Trophoblast cell (in vitro differentiated cells and primary cell): ENCODE data around the gene ARFIP1.
"Not testable (repeated sequence)": the region's sequence is repeated elsewhere in the genome, so short reads cannot be mapped to it uniquely, and the experiment has no call there.

Source experiments
- DNase-seq, 2 donors: peaks; one replicate each; pipeline ENCODE4 v3.0.0-alpha.2; 2016
- H2AFZ ChIP-seq: 2 replicates; pipeline ENCODE4 v1.6.1; 2013; ENCODE audit warnings: low read length, moderate library complexity, mild to moderate bottlenecking; ENCODE audit not compliant: insufficient read depth, poor library complexity
- H2AK5ac ChIP-seq: 2 replicates; pipeline ENCODE4 v1.6.1; 2013; ENCODE audit warnings: mild to moderate bottlenecking, low read length
- H2BK120ac ChIP-seq: 2 replicates; pipeline ENCODE4 v1.6.1; 2013; ENCODE audit warnings: low read length, mild to moderate bottlenecking, moderate library complexity; ENCODE audit not compliant: insufficient read depth, poor library complexity
- H2BK12ac ChIP-seq: 2 replicates; pipeline ENCODE4 v1.6.1; 2013; ENCODE audit warnings: mild to moderate bottlenecking, low read length, moderate library complexity
- H2BK5ac ChIP-seq: 2 replicates; pipeline ENCODE4 v1.6.1; 2013; ENCODE audit warnings: low read length, low read depth, moderate library complexity, mild to moderate bottlenecking; ENCODE audit not compliant: poor library complexity
- H3K14ac ChIP-seq: 2 replicates; pipeline ENCODE4 v1.6.1; 2013; ENCODE audit warnings: mild to moderate bottlenecking, low read length
- H3K18ac ChIP-seq: 2 replicates; pipeline ENCODE4 v1.6.1; 2013; ENCODE audit warnings: mild to moderate bottlenecking, low read length
- H3K23ac ChIP-seq: 2 replicates; pipeline ENCODE4 v1.6.1; 2013; ENCODE audit warnings: low read length
- H3K27ac ChIP-seq: 2 replicates; pipeline ENCODE4 v1.5.1; 2013; ENCODE audit warnings: low read depth, mild to moderate bottlenecking, inconsistent platforms, low read length, moderate library complexity
- H3K27me3 ChIP-seq: 2 replicates; pipeline ENCODE4 v1.6.1; 2013; ENCODE audit warnings: inconsistent platforms, mild to moderate bottlenecking, low read length, moderate library complexity; ENCODE audit not compliant: insufficient read depth
- H3K36me3 ChIP-seq, 2 experiments: 1 replicate in 1 of 2; 2 replicates in 1 of 2; pipeline ENCODE4 v1.6.1; 2013; ENCODE audit warnings: low read length in 2 of 2, mild to moderate bottlenecking in 2 of 2, moderate library complexity in 1 of 2; ENCODE audit not compliant: insufficient read depth in 2 of 2, control insufficient read depth in 1 of 2
- H3K4ac ChIP-seq: 2 replicates; pipeline ENCODE4 v1.6.1; 2013; ENCODE audit warnings: low read depth, mild to moderate bottlenecking, low read length, moderate library complexity
- H3K4me1 ChIP-seq, 2 experiments: 1 replicate in 1 of 2; 2 replicates in 1 of 2; pipeline ENCODE4 v1.6.1; 2013; ENCODE audit warnings: low read length in 2 of 2, mild to moderate bottlenecking in 2 of 2, moderate library complexity in 1 of 2; ENCODE audit not compliant: insufficient read depth in 2 of 2, control insufficient read depth in 1 of 2
- H3K4me2 ChIP-seq: 2 replicates; pipeline ENCODE4 v1.6.1; 2013; ENCODE audit warnings: inconsistent platforms, mild to moderate bottlenecking, low read length, moderate library complexity
- H3K4me3 ChIP-seq: 2 replicates; pipeline ENCODE4 v1.5.1; 2013; ENCODE audit warnings: mild to moderate bottlenecking, low read depth, low read length, inconsistent platforms
- H3K79me1 ChIP-seq: one replicate; pipeline ENCODE4 v1.6.1; 2013; ENCODE audit warnings: low read length
- H3K79me2 ChIP-seq: 2 replicates; pipeline ENCODE4 v1.6.1; 2013; ENCODE audit warnings: low read length, mild to moderate bottlenecking; ENCODE audit not compliant: control insufficient read depth, insufficient read depth, poor library complexity
- H3K9ac ChIP-seq: 2 replicates; pipeline ENCODE4 v1.6.1; 2013; ENCODE audit warnings: mild to moderate bottlenecking, low read length
- H3K9me3 ChIP-seq: 2 replicates; pipeline ENCODE4 v1.6.1; 2013; ENCODE audit warnings: low read depth, mild to moderate bottlenecking, control low read depth, inconsistent platforms, low read length; ENCODE audit not compliant: insufficient read depth
- H4K12ac ChIP-seq: 2 replicates; pipeline ENCODE4 v1.6.1; 2013; ENCODE audit warnings: low read depth, mild to moderate bottlenecking, low read length, moderate library complexity
- H4K8ac ChIP-seq: 2 replicates; pipeline ENCODE4 v1.6.1; 2013; ENCODE audit warnings: low read depth, mild to moderate bottlenecking, low read length, moderate library complexity
- H4K91ac ChIP-seq: one replicate; pipeline ENCODE4 v1.6.1; 2013; ENCODE audit warnings: low read depth, mild to moderate bottlenecking, low read length, moderate library complexity
- WGBS: extraction: QIAGEN DNeasy Blood & Tissue Kit; methylation state at CpG from one replicate; pipeline ENCODE4 v1.1.7; 2013; ENCODE audit warnings: missing lambda C conversion rate; ENCODE audit not compliant: insufficient read length, insufficient coverage; ENCODE audit errors: extremely low coverage; 5-methylcytosine and 5-hydroxymethylcytosine counted together

The ARFIP1 gene

GRCh38 chr4:152894673-152895072, 114.9 kb downstream of the ARFIP1 start:
- no CpG with 5 or more reads among the region's 1 CpG for WGBS
- H3K27me3 ChIP-seq: no peaks in the 10 kb centered on the region

GRCh38 chr4:152896811-152897210, 117.1 kb downstream of the ARFIP1 start:
- Histone ChIP-seq H3K27ac (no peak overlapping the region), H3K14ac (no peak overlapping the region), H3K27me3 (no peaks in the 10 kb centered on the region), H4K12ac (no peak overlapping the region), H2AK5ac (no peak overlapping the region), H3K23ac (no peak overlapping the region), H3K4ac (no peak overlapping the region), H3K79me1 (peaks cover 5% of the 10 kb centered on the region), H3K4me3 (no peak overlapping the region), H4K8ac (no peak overlapping the region), H3K4me2 (no peak overlapping the region), H3K36me3 (peaks cover 0 to 2% of the 10 kb centered on the region in 2 experiments), H2BK120ac (no peak overlapping the region), H3K18ac (no peak overlapping the region), H3K9ac (no peak overlapping the region), H3K79me2 (no peaks in the 10 kb centered on the region), H2BK12ac (no peak overlapping the region), H2BK5ac (no peak overlapping the region), H3K4me1 (no peaks in the 10 kb centered on the region), H2AFZ (no peak overlapping the region), H3K9me3 (no peaks in the 10 kb centered on the region), H4K91ac (no peak overlapping the region)
- WGBS: no CpG with 5 or more reads among the region's 1 CpG
- no peak for DNase-seq

More at GRCh38 chr4:152894673-152895072, 114.9 kb downstream of the ARFIP1 start:
- no peaks in the 10 kb centered on the region for H3K9me3 ChIP-seq
- H3K79me1 ChIP-seq: peaks cover 5% of the 10 kb centered on the region
- H3K4me1 ChIP-seq: no peaks in the 10 kb centered on the region
- no peak overlapping the region for H3K27ac ChIP-seq
- no peak overlapping the region for H2BK5ac ChIP-seq
- H2AK5ac ChIP-seq: no peak overlapping the region
- H3K23ac ChIP-seq: no peak overlapping the region
- H3K36me3 ChIP-seq: peaks cover 0 to 2% of the 10 kb centered on the region in 2 experiments
- no peak overlapping the region for H3K14ac ChIP-seq
- no peak overlapping the region for H4K91ac ChIP-seq
- no peak overlapping the region for H3K4me2 ChIP-seq
- H2BK120ac ChIP-seq: no peak overlapping the region
- H4K12ac ChIP-seq: no peak overlapping the region
- DNase-seq: peak; percentile 21 to 71
- no peak overlapping the region for H2BK12ac ChIP-seq
- no peak overlapping the region for H2AFZ ChIP-seq
- no peak overlapping the region for H3K18ac ChIP-seq
- no peak overlapping the region for H3K4ac ChIP-seq
- H3K4me3 ChIP-seq: no peak overlapping the region
- no peaks in the 10 kb centered on the region for H3K79me2 ChIP-seq
- no peak overlapping the region for H3K9ac ChIP-seq
- no peak overlapping the region for H4K8ac ChIP-seq

- H2AFZ ChIP-seq, H2AK5ac ChIP-seq, H3K4ac ChIP-seq, H3K36me3 ChIP-seq, H3K4me3 ChIP-seq, H3K14ac ChIP-seq, H3K79me2 ChIP-seq, H3K9ac ChIP-seq, H3K4me1 ChIP-seq, H3K79me1 ChIP-seq, DNase-seq, H3K23ac ChIP-seq, H3K18ac ChIP-seq, H3K27me3 ChIP-seq, H4K12ac ChIP-seq, H2BK120ac ChIP-seq, H4K8ac ChIP-seq, H2BK12ac ChIP-seq, H2BK5ac ChIP-seq, H3K9me3 ChIP-seq, H3K4me2 ChIP-seq, H3K27ac ChIP-seq: not testable (repeated sequence)
- WGBS: no CpG with 5 or more reads among the region's 6 CpGs
- H4K91ac ChIP-seq: peak overlapping the region; percentile 55
Measured at GRCh38 chr4:152898133-152898532, 118.4 kb downstream of the ARFIP1 start.

GRCh38 chr4:152898606-152899005, 118.9 kb downstream of the ARFIP1 start:
- no peak overlapping the region for H2AFZ ChIP-seq
- H3K27ac ChIP-seq: no peak overlapping the region
- H2AK5ac ChIP-seq: no peak overlapping the region
- H3K9me3 ChIP-seq: no peaks in the 10 kb centered on the region
- H3K4me3 ChIP-seq: no peak overlapping the region
- no peak overlapping the region for H3K4me2 ChIP-seq
- H4K12ac ChIP-seq: no peak overlapping the region
- no peak overlapping the region for H3K14ac ChIP-seq
- H4K91ac ChIP-seq: peak overlapping the region; percentile 62
- no peaks in the 10 kb centered on the region for H3K79me2 ChIP-seq
- H2BK5ac ChIP-seq: no peak overlapping the region
- no peak overlapping the region for H3K18ac ChIP-seq
- no peak overlapping the region for H3K9ac ChIP-seq
- no peak overlapping the region for H4K8ac ChIP-seq
- no peaks in the 10 kb centered on the region for H3K36me3 ChIP-seq
- H3K79me1 ChIP-seq: peaks cover 5% of the 10 kb centered on the region
- no peak overlapping the region for H3K4ac ChIP-seq
- no peak overlapping the region for H2BK12ac ChIP-seq
- H3K23ac ChIP-seq: no peak overlapping the region
- H3K27me3 ChIP-seq: no peaks in the 10 kb centered on the region
- DNase-seq: no peak
- H2BK120ac ChIP-seq: no peak overlapping the region
- H3K4me1 ChIP-seq: no peaks in the 10 kb centered on the region
